Common myeloid progenitor, CD34-positive (primary cell): ENCODE measurements around the gene ASTN2.

Experiments
- CTCF ChIA-PET: fragments of 350-600 bp; sonication (Branson Sonifier 250); formaldehyde crosslinking; loops from one replicate; lab custom pipeline; 2021; ENCODE audit warnings: antibody characterized with exemption; lab: Charles Lee
- POLR2A ChIA-PET: fragments of 350-600 bp; sonication (Branson Sonifier 250); formaldehyde crosslinking; loops from one replicate; lab custom pipeline; 2021; ENCODE audit warnings: antibody characterized with exemption; lab: Charles Lee
- DNase-seq, 3 donors: peaks; one replicate each; pipeline versions ENCODE4 v3.0.0 to v3.0.0-alpha.2; 2013
- H3K27ac ChIP-seq, 2 experiments: 1 replicate in 1 of 2; 2 replicates in 1 of 2; pipeline ENCODE4 v1.7.0; 2013; ENCODE audit warnings: inconsistent platforms in 2 of 2, low read length in 2 of 2, mild to moderate bottlenecking in 2 of 2, low read depth in 1 of 2, moderate library complexity in 1 of 2; ENCODE audit not compliant: severe bottlenecking in 2 of 2, insufficient read depth in 1 of 2, poor library complexity in 1 of 2
- H3K27me3 ChIP-seq, 5 experiments: replicated peaks in 2 of 5; 1 replicate in 3 of 5; 2 replicates in 2 of 5; pipeline versions ENCODE4 v1.6.1 to v1.7.0; 2013; ENCODE audit warnings: low read length in 4 of 5, mild to moderate bottlenecking in 2 of 5, moderate library complexity in 2 of 5, inconsistent platforms in 1 of 5; ENCODE audit not compliant: insufficient read depth in 5 of 5, control insufficient read depth in 4 of 5
- H3K36me3 ChIP-seq, 4 experiments: 1 replicate in 2 of 4; 2 replicates in 2 of 4; pipeline versions ENCODE4 v1.6.1 to v1.7.0; 2013; ENCODE audit warnings: low read length in 3 of 4, control low read depth in 1 of 4, mild to moderate bottlenecking in 1 of 4; ENCODE audit not compliant: control insufficient read depth in 4 of 4, insufficient read depth in 4 of 4
- H3K4me1 ChIP-seq, 4 experiments: 1 replicate in 3 of 4; 2 replicates in 1 of 4; pipeline versions ENCODE4 v1.6.1 to v1.7.1; 2013; ENCODE audit warnings: low read length in 3 of 4, mild to moderate bottlenecking in 3 of 4, control low read depth in 1 of 4, inconsistent platforms in 1 of 4, moderate library complexity in 1 of 4; ENCODE audit not compliant: control insufficient read depth in 4 of 4, insufficient read depth in 4 of 4; ENCODE audit errors: control extremely low read depth in 1 of 4
- H3K4me3 ChIP-seq, 7 experiments: 1 replicate in 4 of 7; 2 replicates in 3 of 7; pipeline versions ENCODE4 v1.5.1 to v1.7.0; 2013; ENCODE audit warnings: mild to moderate bottlenecking in 7 of 7, low read length in 6 of 7, moderate library complexity in 6 of 7, inconsistent platforms in 2 of 7, low read depth in 2 of 7, control low read depth in 1 of 7; ENCODE audit not compliant: insufficient read depth in 4 of 7, control insufficient read depth in 1 of 7; ENCODE audit errors: extremely low read depth in 1 of 7
- H3K9me3 ChIP-seq, 5 experiments: 1 replicate in 4 of 5; 2 replicates in 1 of 5; pipeline versions ENCODE4 v1.6.1 to v1.7.1; 2013; ENCODE audit warnings: low read length in 4 of 5, mild to moderate bottlenecking in 2 of 5, inconsistent platforms in 1 of 5, low read depth in 1 of 5, moderate library complexity in 1 of 5; ENCODE audit not compliant: control insufficient read depth in 4 of 5, insufficient read depth in 2 of 5; ENCODE audit errors: control extremely low read depth in 1 of 5
- WGBS: methylation state at CpG from one replicate; pipeline ENCODE4 v1.1.5; 2013; ENCODE audit not compliant: insufficient coverage; 5-methylcytosine and 5-hydroxymethylcytosine counted together

Gene ASTN2

DNA sequence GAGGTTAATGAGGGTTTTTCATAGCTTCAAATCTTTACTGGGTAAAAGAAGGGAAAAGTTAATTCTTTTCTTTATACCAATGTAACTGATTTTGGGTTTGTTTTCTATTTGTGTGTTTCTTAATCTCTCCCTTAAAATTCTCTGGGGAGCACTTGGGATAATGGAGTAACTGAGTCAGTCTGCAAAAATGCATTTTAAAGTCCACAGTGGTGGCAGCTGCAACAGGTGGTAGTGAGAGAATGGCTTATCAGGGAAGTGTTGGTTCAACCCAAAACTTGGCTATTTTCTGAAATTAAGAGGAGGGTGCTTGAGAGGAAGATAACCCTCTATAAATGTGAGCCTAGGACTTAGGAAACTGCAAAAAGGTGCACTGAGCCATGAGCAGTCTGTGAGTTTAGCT is 39.9 kb upstream of the ASTN2 start:
- CTCF ChIA-PET = no interaction called here
- no peak overlapping the region for H3K4me3 ChIP-seq
- H3K4me1 ChIP-seq = no peaks in the 10 kb centered on the region
- H3K27ac ChIP-seq = no peak overlapping the region
- H3K36me3 ChIP-seq = no peaks in the 10 kb centered on the region
- POLR2A ChIA-PET = no interaction called here
- DNase-seq = no peak
- peaks cover 0 to 1% (median 0%) of the 10 kb centered on the region in 5 experiments for H3K9me3 ChIP-seq
- H3K27me3 ChIP-seq = peaks cover 0 to 4% (median 0%) of the 10 kb centered on the region in 5 experiments

DNA sequence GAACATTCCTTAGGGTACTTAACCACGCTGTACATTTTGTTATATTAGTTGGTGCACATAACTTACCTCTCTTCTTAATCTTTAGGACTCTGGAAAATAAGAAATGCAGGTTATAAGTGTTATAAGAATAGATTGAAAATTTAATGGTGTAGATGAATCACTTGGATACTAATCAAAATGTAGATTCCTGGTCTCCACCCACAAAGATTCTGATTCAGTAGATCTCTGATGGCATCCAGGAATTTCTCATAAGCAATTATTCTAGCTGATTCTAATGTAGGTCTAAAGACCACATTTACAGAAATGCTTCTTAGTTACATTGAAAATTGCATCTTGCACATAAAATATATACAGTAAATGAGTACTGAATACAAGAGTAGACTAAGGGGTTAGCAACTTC is 38.9 kb upstream of the ASTN2 start:
- Histone ChIP-seq H3K27ac (no peak overlapping the region), H3K4me3 (no peak overlapping the region), H3K27me3 (peaks cover 0 to 4% (median 0%) of the 10 kb centered on the region in 5 experiments), H3K9me3 (peaks cover 0 to 1% (median 0%) of the 10 kb centered on the region in 5 experiments), H3K4me1 (no peaks in the 10 kb centered on the region), H3K36me3 (no peaks in the 10 kb centered on the region)
- DNase-seq = no peak
- ChIA-PET CTCF (no interaction called here), POLR2A (no interaction called here)
- WGBS = no CpG with 5 or more reads among the region's 1 CpG

DNA sequence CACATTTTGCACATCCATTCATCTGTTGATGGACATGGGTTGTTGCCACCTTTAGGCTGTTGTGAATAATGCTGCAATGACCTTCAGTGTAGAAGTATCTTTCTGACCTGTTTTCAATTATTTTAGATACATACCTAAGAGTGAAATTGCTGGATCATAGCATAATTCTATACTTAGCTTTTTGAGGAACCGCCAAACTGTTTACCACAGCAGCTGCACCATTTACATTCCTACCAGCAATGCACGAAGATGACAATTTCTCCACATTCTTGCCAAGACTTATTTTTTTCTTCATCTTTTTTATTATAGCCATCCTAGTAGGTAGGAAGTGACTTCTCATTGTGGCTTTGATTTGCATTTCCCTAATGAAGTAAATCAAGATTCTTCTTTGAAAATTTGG is 36.5 kb upstream of the ASTN2 start:
- Histone ChIP-seq H3K27me3 (peaks cover 0 to 7% (median 0%) of the 10 kb centered on the region in 5 experiments), H3K4me1 (no peaks in the 10 kb centered on the region), H3K4me3 (no peak overlapping the region), H3K27ac (no peak overlapping the region), H3K9me3 (peaks cover 0 to 1% (median 0%) of the 10 kb centered on the region in 5 experiments), H3K36me3 (no peaks in the 10 kb centered on the region)
- CTCF ChIA-PET = interaction anchor here (1.5 kb wide), 1 partner anchor 10 kb away, joined by 5 read pairs; no protein-coding TSS in a partner anchor
- POLR2A ChIA-PET = no interaction called here
- WGBS = no CpG with 5 or more reads among the region's 2 CpGs
- no peak for DNase-seq

DNA sequence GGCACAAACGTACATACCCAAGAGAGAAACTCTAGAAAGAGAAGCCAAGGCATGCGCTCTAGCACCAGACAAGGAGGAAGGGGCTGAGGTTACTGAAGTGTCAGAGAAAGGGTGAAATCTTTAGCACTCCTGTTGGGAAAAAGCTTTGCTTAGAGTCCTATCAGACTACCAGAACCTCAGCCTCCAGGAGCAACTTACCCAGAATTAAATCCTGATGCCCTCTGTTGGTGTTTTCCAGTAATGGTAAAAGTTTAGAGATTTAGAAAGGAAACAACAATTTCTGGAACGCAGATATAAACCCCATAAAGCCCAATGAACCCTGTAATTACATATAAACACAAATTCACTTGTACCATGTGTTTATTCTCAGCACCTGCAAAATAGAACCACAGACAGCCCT is 33.2 kb upstream of the ASTN2 start:
- no peak overlapping the region for H3K27ac ChIP-seq
- DNase-seq = no peak
- H3K27me3 ChIP-seq = peaks cover 0 to 5% (median 0%) of the 10 kb centered on the region in 5 experiments
- POLR2A ChIA-PET = no interaction called here
- CTCF ChIA-PET = no interaction called here
- H3K4me3 ChIP-seq = no peak overlapping the region
- H3K9me3 ChIP-seq = peaks cover 0 to 1% (median 0%) of the 10 kb centered on the region in 5 experiments
- no peaks in the 10 kb centered on the region for H3K36me3 ChIP-seq
- WGBS = 43% methylated on average over 1 of the region's 3 CpGs
- no peaks in the 10 kb centered on the region for H3K4me1 ChIP-seq

DNA sequence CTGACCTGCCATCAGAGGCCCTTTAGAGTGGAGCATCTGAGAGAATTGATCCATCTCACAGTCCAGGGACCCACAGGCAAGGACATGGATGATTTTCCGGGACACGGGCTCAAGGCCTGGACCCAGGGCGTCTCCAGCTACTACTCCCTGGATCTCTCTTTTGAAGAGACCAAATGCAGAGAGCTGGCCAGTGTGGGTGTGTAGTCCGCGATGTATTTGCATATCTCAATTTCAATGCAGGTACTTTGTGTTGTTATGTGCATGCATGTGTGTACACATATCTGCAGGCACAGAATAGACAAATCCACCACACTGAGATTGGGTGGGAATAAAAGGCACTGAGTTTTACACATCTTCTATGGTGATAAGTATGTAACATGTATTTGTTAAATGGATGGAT is 30.8 kb upstream of the ASTN2 start:
- no peak overlapping the region for H3K27ac ChIP-seq
- no peak for DNase-seq
- H3K36me3 ChIP-seq = no peaks in the 10 kb centered on the region
- ChIA-PET POLR2A (no interaction called here), CTCF (interaction anchor here (0.5 kb wide), 1 partner anchor 945 kb away, joined by 3 read pairs; no protein-coding TSS in a partner anchor)
- WGBS = 60% methylated on average over 1 of the region's 5 CpGs
- H3K27me3 ChIP-seq = peaks cover 0 to 6% (median 0%) of the 10 kb centered on the region in 5 experiments
- H3K4me1 ChIP-seq = no peaks in the 10 kb centered on the region
- H3K4me3 ChIP-seq = no peak overlapping the region
- H3K9me3 ChIP-seq = peaks cover 0 to 2% (median 0%) of the 10 kb centered on the region in 5 experiments

DNA sequence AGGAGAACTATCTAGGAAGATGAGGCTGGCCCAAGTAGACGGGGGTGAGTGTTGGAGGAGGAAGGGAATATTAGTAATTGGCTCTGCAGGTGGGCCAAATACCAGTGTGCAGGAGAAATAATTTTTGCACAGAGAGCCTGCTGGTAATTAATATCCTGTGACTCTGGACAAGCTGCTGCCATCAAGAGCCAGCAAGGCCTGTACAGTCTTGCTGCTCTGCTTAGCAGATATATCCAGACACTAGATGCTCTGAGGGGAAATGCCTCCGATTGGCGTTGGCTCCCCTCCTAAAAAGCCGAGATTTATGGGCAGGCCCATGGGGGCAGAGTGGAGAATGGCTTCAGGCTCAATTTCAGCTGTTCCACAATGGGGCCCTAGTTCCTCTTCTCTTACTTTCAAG is 29.6 kb upstream of the ASTN2 start:
- ChIA-PET POLR2A (no interaction called here), CTCF (interaction anchor here (1.5 kb wide), 1 partner anchor 43 kb away, joined by 5 read pairs; no protein-coding TSS in a partner anchor)
- Histone ChIP-seq H3K36me3 (no peaks in the 10 kb centered on the region), H3K4me3 (no peak overlapping the region), H3K4me1 (no peaks in the 10 kb centered on the region), H3K27ac (no peak overlapping the region), H3K27me3 (peaks cover 0 to 4% (median 0%) of the 10 kb centered on the region in 5 experiments), H3K9me3 (peaks cover 0 to 2% (median 0%) of the 10 kb centered on the region in 5 experiments)
- 57% methylated on average over 4 of the region's 4 CpGs for WGBS
- DNase-seq = no peak

DNA sequence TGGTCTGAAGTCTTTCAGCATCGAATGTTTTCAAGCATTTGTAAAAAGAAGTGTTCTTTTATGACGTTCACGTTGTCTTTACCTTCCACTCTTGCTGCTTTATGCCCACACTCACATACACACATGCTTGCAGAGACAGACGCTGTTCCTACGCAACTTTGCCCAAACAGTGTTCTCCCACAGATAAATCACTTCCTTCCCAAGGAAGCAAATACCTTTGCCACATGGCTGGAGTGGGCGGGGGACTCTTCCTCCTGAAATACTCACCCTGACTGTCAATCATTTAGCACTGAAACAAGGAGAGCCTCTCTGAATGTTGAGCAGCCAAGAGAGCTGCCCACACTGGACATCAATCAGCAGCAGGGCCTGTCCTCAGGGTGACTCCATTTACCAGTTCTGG is 22.4 kb upstream of the ASTN2 start:
- 58% methylated on average over 6 of the region's 6 CpGs for WGBS

More for the DNA sequence above, 22.4 kb upstream of the ASTN2 start:
- CTCF ChIA-PET = interaction anchor here (1.1 kb wide), 1 partner anchor 26 kb away, joined by 3 read pairs; no protein-coding TSS in a partner anchor
- Histone ChIP-seq H3K9me3 (peaks cover 0 to 2% (median 0%) of the 10 kb centered on the region in 5 experiments), H3K27ac (no peak overlapping the region), H3K4me3 (no peak overlapping the region), H3K4me1 (no peaks in the 10 kb centered on the region), H3K27me3 (peaks cover 0 to 5% (median 2%) of the 10 kb centered on the region in 5 experiments), H3K36me3 (no peaks in the 10 kb centered on the region)
- POLR2A ChIA-PET = no interaction called here
- DNase-seq = no peak
